Cerebellar cortex (tissue), 1 donor: Measurements from ENCODE around the gene CXCL17.
"Not testable (repeated sequence)": the region's sequence is repeated elsewhere in the genome, so short reads cannot be mapped to it uniquely, and the experiment has no call there.

Source experiments
- DNase-seq: peaks from one replicate; pipeline ENCODE4 v3.0.0-alpha.2; 2015; ENCODE audit warnings: low spot score

Gene CXCL17

GRCh38 chr19:42442833-42443232, at the start of gene CXCL17:
CXCL17 (minus strand) TSS chr19:42442946; CDS start chr19:42442832, 114 bp downstream.
- no peak for DNase-seq

GRCh38 chr19:42488783-42489521, 46.2 kb upstream of the CXCL17 start:
- DNase-seq = no peak

GRCh38 chr19:42487798-42488178, 45.0 kb upstream of the CXCL17 start:
- no peak for DNase-seq

- DNase-seq = no peak
Observed at GRCh38 chr19:42487032-42487797, 44.5 kb upstream of the CXCL17 start.

- DNase-seq = not testable (repeated sequence)
Observed at GRCh38 chr19:42485036-42485435, 42.3 kb upstream of the CXCL17 start.

GRCh38 chr19:42480335-42481095, 37.8 kb upstream of the CXCL17 start:
- no peak for DNase-seq

- DNase-seq = no peak
Observed at GRCh38 chr19:42479736-42480135, 37.0 kb upstream of the CXCL17 start.

- DNase-seq = no peak
Observed at GRCh38 chr19:42478765-42479311, 36.1 kb upstream of the CXCL17 start.

GRCh38 chr19:42477933-42478332, 35.2 kb upstream of the CXCL17 start:
- DNase-seq = no peak

- no peak for DNase-seq
Observed at GRCh38 chr19:42477117-42477516, 34.4 kb upstream of the CXCL17 start.

- DNase-seq = no peak
Observed at GRCh38 chr19:42475366-42475765, 32.6 kb upstream of the CXCL17 start.

GRCh38 chr19:42474743-42475142, 32.0 kb upstream of the CXCL17 start:
- no peak for DNase-seq

GRCh38 chr19:42473686-42474085, 30.9 kb upstream of the CXCL17 start:
- DNase-seq = no peak

GRCh38 chr19:42472402-42473147, 29.8 kb upstream of the CXCL17 start:
- no peak for DNase-seq

GRCh38 chr19:42471554-42472249, 29.0 kb upstream of the CXCL17 start:
- DNase-seq = peak; percentile 33

- no peak for DNase-seq
Observed at GRCh38 chr19:42469311-42470235, 26.8 kb upstream of the CXCL17 start.

- no peak for DNase-seq
Observed at GRCh38 chr19:42468273-42468796, 25.6 kb upstream of the CXCL17 start.

- DNase-seq = no peak
Observed at GRCh38 chr19:42467183-42467760, 24.5 kb upstream of the CXCL17 start.

- no peak for DNase-seq
Observed at GRCh38 chr19:42466521-42467182, 23.9 kb upstream of the CXCL17 start.
